Type B pancreatic cell (in vitro differentiated cells): ENCODE results near the gene ADGRG2. TPM values are rescaled to one million over a fixed set of nuclear protein-coding genes. Genes with fewer than 3 reads are reported as not detected.

Experiments
- DNase-seq: peaks from one replicate; pipeline ENCODE4 v3.0.0; 2021; ENCODE audit warnings: mixed read lengths; ENCODE audit not compliant: unreplicated experiment; ENCODE audit errors: extremely low spot score
- H3K27ac Mint-ChIP-seq: 2 replicates; pipeline ENCODE4 v1.8.0; 2021; ENCODE audit warnings: mild to moderate bottlenecking, mixed read lengths
- H3K27me3 Mint-ChIP-seq: 2 replicates; pipeline ENCODE4 v1.8.0; 2021; ENCODE audit warnings: mixed read lengths
- H3K36me3 Mint-ChIP-seq: 2 replicates; pipeline ENCODE4 v1.8.0; 2021; ENCODE audit warnings: mixed read lengths
- H3K4me1 Mint-ChIP-seq: one replicate; pipeline ENCODE4 v1.8.0; 2021; ENCODE audit warnings: mixed read lengths; ENCODE audit not compliant: unreplicated experiment
- H3K4me3 Mint-ChIP-seq: 2 replicates; pipeline ENCODE4 v1.8.0; 2021; ENCODE audit warnings: mild to moderate bottlenecking, mixed read lengths
- H3K9me3 Mint-ChIP-seq: 2 replicates; pipeline ENCODE4 v1.8.0; 2021; ENCODE audit warnings: mixed read lengths
- long read RNA-seq: library from polyadenylated mRNA; unstranded; transcript quantifications from one replicate; pipeline ENCODE4 v2.0.0, GENCODE V29; 2020
- total RNA-seq: library from RNA; stranded (reverse); gene quantifications from 2 replicates; pipeline ENCODE4 v1.2.1, GENCODE V29; 2021; ENCODE audit warnings: low replicate concordance
- TF ChIP-seq, protein P1 (sequence below): fragments of 200-600 bp; sonication (generic); conservative IDR thresholded peaks from 2 replicates; pipeline ENCODE4 v1.5.0; 2021; ENCODE audit warnings: antibody characterized with exemption, mild to moderate bottlenecking

ADGRG2 gene, protein sequence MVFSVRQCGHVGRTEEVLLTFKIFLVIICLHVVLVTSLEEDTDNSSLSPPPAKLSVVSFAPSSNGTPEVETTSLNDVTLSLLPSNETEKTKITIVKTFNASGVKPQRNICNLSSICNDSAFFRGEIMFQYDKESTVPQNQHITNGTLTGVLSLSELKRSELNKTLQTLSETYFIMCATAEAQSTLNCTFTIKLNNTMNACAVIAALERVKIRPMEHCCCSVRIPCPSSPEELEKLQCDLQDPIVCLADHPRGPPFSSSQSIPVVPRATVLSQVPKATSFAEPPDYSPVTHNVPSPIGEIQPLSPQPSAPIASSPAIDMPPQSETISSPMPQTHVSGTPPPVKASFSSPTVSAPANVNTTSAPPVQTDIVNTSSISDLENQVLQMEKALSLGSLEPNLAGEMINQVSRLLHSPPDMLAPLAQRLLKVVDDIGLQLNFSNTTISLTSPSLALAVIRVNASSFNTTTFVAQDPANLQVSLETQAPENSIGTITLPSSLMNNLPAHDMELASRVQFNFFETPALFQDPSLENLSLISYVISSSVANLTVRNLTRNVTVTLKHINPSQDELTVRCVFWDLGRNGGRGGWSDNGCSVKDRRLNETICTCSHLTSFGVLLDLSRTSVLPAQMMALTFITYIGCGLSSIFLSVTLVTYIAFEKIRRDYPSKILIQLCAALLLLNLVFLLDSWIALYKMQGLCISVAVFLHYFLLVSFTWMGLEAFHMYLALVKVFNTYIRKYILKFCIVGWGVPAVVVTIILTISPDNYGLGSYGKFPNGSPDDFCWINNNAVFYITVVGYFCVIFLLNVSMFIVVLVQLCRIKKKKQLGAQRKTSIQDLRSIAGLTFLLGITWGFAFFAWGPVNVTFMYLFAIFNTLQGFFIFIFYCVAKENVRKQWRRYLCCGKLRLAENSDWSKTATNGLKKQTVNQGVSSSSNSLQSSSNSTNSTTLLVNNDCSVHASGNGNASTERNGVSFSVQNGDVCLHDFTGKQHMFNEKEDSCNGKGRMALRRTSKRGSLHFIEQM
- 2.4 and 3.4 TPM in 2 replicates for total RNA-seq
- long read RNA-seq, partial matches to known transcripts, result 0 of 1 reads
- long read RNA-seq, other reads (novel, unspliced or antisense), result 1 of 1 reads

DNA sequence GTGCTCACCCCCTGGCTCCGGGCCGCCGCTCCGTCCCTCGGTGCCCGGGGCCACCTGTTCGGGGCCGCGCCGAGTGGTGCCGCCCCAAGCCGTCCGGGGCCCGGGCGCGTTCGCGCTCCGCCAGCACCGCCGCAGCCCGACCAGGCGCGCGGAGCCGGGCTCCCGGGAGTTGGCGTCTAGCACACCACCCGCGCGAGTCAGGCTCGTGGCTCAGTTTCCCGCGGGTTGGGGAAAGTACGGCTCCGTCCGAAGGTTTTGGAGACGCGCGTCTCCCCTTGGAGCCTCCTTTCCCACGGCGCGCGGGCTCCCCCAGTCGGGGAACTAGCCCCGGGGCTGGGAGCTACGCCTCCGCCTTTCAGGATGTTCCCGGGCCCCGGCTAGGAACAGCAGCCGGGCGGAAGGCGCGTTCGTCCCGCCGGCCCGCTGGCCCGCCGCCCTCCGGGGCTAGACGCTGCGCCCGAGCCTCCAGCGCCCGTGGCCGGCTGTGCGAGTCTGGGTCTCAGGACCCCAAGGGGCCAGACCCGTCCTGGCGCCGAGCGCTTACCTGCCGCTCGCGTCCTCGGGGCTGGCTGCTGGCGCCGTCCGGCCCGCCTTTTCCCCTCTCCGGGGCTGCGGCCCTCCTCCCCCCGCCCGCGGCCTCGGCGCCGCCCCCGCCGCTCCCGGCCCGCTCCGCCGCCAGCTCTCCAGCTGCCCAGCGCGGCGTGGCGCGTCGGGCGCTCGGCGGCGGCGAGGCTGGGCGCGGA lies at the start of gene ADGRG2:
TSS of gene ADGRG2 (minus strand) at position 571 of the 743 bp plus-strand sequence. CDS start 53,634 bp downstream, outside the sequence.
- peak within 1 kb of the TSS; percentile 74 for H3K4me3 Mint-ChIP-seq
- no peak within 1 kb of the TSS for H3K27ac Mint-ChIP-seq
- H3K4me1 Mint-ChIP-seq, result no peaks in the 10 kb centered on the region
- H3K9me3 Mint-ChIP-seq, result no peaks in the 10 kb centered on the region
- H3K36me3 Mint-ChIP-seq, result no peaks in the 10 kb centered on the region
- TF ChIP-seq, protein P1, sequence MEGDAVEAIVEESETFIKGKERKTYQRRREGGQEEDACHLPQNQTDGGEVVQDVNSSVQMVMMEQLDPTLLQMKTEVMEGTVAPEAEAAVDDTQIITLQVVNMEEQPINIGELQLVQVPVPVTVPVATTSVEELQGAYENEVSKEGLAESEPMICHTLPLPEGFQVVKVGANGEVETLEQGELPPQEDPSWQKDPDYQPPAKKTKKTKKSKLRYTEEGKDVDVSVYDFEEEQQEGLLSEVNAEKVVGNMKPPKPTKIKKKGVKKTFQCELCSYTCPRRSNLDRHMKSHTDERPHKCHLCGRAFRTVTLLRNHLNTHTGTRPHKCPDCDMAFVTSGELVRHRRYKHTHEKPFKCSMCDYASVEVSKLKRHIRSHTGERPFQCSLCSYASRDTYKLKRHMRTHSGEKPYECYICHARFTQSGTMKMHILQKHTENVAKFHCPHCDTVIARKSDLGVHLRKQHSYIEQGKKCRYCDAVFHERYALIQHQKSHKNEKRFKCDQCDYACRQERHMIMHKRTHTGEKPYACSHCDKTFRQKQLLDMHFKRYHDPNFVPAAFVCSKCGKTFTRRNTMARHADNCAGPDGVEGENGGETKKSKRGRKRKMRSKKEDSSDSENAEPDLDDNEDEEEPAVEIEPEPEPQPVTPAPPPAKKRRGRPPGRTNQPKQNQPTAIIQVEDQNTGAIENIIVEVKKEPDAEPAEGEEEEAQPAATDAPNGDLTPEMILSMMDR, result no peak
- peaks cover 69% of the 10 kb centered on the region for H3K27me3 Mint-ChIP-seq
- no peak for DNase-seq

DNA sequence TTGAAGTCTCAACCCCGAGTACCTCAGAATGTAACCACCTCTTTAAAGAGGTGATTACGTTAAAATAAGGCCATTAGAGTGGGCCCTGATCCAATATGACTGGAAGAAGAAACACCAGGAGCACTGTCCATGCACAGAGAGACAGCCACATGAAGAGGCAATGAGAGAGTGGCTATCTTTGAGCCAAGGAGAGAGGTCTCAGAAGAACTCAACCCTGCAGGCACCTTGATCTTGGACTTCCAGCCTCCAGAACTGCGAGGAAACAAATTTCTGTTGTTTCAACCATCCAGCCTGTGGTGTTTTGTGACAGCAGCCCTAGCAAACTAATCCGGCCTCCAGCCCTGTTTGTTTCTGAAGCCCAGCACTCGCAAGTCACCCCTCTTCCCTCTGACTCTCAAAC lies 46.3 kb upstream of the ADGRG2 start:
- TF ChIP-seq, protein P1, result no peak
- no peak for DNase-seq
- H3K27me3 Mint-ChIP-seq, result no peaks in the 10 kb centered on the region
- H3K36me3 Mint-ChIP-seq, result no peaks in the 10 kb centered on the region
- no peak overlapping the region for H3K4me3 Mint-ChIP-seq
- H3K9me3 Mint-ChIP-seq, result no peaks in the 10 kb centered on the region
- H3K27ac Mint-ChIP-seq, result no peak overlapping the region
- H3K4me1 Mint-ChIP-seq, result no peaks in the 10 kb centered on the region

DNA sequence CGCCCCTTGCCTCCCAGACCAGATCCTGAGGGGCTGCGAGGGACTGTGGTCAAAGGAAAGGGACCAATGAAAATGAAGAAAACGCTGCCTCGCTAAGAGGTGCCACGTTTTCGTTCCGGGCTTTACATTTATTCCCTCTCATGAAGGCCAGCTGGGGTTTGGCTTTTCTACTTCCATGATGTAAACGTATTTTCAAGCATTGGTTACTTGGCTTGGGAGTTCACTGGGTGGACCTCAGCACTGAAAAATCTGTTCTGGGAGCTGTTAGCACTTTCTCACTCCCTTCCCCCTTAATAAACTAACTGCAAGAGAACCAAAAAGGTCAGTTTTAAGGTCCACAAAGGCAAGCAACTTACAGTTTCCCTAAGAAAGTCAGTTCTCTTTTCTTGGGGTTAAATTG lies 40.6 kb upstream of the ADGRG2 start:
- TF ChIP-seq, protein P1, result no peak
- Mint-ChIP-seq H3K36me3 (no peaks in the 10 kb centered on the region), H3K4me3 (no peak overlapping the region), H3K27me3 (no peaks in the 10 kb centered on the region), H3K9me3 (no peaks in the 10 kb centered on the region), H3K27ac (no peak overlapping the region), H3K4me1 (no peaks in the 10 kb centered on the region)
- no peak for DNase-seq

DNA sequence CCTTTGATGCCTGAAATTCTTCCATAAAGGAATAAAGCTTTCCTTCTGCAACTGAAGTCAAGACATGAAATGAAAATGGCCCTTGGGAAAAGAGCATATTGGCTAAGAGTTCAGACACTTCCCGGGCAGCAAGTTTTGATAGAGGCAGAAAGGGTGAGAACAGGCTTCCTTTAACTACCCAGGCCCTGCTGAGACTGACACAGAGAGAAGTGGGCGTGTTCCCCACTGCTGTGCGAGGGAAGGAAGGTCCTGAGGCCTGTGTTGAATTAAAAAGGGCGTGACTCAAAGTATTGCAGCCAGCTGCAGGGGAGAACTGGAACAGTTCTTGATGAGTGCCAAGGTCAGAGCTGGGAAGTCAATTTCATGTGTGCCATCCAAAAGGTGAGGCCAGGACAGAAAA lies 33.9 kb upstream of the ADGRG2 start:
- Mint-ChIP-seq H3K9me3 (no peaks in the 10 kb centered on the region), H3K36me3 (no peaks in the 10 kb centered on the region), H3K27me3 (no peaks in the 10 kb centered on the region), H3K27ac (no peak overlapping the region), H3K4me1 (peaks cover 5% of the 10 kb centered on the region), H3K4me3 (no peak overlapping the region)
- TF ChIP-seq, protein P1, result no peak
- no peak for DNase-seq

DNA sequence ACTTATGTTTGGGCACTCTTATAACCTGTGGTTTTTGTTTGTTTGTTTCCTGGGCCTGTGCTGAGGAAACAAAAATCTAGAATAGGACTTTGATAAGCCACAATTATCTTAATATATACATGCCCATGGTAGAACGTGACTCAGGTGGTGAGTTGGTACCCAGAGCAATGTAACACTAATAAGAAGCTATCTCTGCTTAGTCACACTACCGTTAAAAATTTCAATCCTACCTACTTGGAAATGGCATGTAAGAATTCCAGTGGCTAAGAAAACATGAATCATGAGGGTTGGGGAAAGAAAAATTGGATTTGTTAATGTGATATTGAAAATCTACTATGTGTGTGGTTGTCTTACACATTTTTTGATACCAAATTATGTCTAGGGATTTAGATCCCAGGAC lies 30.5 kb upstream of the ADGRG2 start:
- Mint-ChIP-seq H3K27me3 (no peaks in the 10 kb centered on the region), H3K4me1 (peaks cover 5% of the 10 kb centered on the region), H3K36me3 (no peaks in the 10 kb centered on the region), H3K4me3 (no peak overlapping the region), H3K27ac (no peak overlapping the region), H3K9me3 (no peaks in the 10 kb centered on the region)
- no peak for DNase-seq
- TF ChIP-seq, protein P1, result no peak
